Measurements from ENCODE around the gene KPTN. TPM values are rescaled to one million over a fixed set of nuclear protein-coding genes. Genes with fewer than 3 reads are reported as not detected.

Gene KPTN
- total and polyA plus RNA-seq, 5 donors = 6.4 to 9.9 (median 8.1) TPM

- Histone ChIP-seq H3K4me3 (ENCODE audit: low read length) (no peak overlapping the region), H3K27ac (ENCODE audit: low read length) (no peak overlapping the region), H3K9me3 (ENCODE audit: control insufficient read depth, low read length) (no peaks in the 10 kb centered on the region), H3K4me1 (ENCODE audit: control insufficient read depth, insufficient read depth, low read length) (no peaks in the 10 kb centered on the region), H3K27me3 (ENCODE audit: control insufficient read depth, insufficient read depth) (no peaks in the 10 kb centered on the region)
- DNase-seq = peak in 1 of 3 donors; percentile 26
- intact Hi-C loops (cut with DNase I) = no loop called here
- ATAC-seq = no peak
- WGBS = 86% methylated on average over 16 of the region's 16 CpGs
Observed at GRCh38 chr19:47480658-47481057, 3.4 kb downstream of the KPTN start.

DNA sequence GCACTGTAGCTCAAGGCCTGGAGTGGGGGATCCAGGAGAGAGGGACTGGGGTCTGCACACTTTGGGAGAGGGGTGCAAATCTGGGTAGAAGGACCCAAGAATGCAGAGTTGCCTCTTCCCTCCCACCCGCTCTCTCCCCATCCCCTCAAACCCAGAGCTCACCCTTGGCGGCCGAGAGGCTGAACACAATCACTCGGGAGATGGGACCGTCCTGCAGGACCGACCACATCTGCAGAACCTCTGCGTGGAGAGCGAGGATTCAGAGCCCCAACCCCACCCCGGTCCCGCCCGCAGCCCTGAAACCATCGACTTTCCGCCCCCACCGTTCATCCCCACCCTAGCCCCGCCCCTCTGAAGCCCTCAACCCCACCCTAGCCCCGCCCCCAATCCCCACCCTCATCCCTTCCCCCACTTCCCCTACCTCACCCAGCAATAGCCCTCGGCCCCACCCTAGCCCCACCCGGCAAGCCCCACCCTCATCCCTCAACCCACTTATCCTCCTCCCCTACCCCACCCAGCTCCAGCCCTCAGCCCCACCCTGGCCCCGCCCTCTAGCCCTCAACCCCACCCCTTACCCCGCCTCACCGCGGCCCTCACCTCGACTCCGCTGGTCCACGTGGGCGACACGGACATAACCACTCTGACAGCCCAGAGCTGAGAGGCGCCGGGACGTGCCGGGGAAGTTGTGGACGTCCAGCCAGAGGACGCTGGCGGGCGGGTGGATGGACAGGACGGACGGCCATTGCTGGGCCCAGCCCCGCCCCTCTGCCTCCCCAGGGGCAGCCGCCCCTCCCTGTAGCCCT lies 4.1 kb downstream of the KPTN start:
- 10% methylated on average over 39 of the region's 39 CpGs for WGBS
- no peaks in the 10 kb centered on the region for H3K4me1 ChIP-seq (ENCODE audit: control insufficient read depth, insufficient read depth, low read length)
- peak; percentile 17 to 22 for ATAC-seq

GRCh38 chr19:47476438-47476972 lies 7.5 kb downstream of the KPTN start:
- H3K9me3 ChIP-seq (ENCODE audit: control insufficient read depth, low read length) = no peaks in the 10 kb centered on the region
- H3K4me1 ChIP-seq (ENCODE audit: control insufficient read depth, insufficient read depth, low read length) = no peaks in the 10 kb centered on the region
- DNase-seq (no peak), ATAC-seq (no peak)
- H3K27me3 ChIP-seq (ENCODE audit: control insufficient read depth, insufficient read depth) = no peaks in the 10 kb centered on the region
- intact Hi-C loops (cut with DNase I) = no loop called here
- H3K27ac ChIP-seq (ENCODE audit: low read length) = no peak overlapping the region
- WGBS = 84% methylated on average over 17 of the region's 17 CpGs
- H3K4me3 ChIP-seq (ENCODE audit: low read length) = no peak overlapping the region

More for the DNA sequence above, 4.1 kb downstream of the KPTN start:
- H3K27ac ChIP-seq (ENCODE audit: low read length) = no peak overlapping the region
- no peak overlapping the region for H3K4me3 ChIP-seq (ENCODE audit: low read length)
- peak in 2 of 3 donors; percentile 71 to 75 for DNase-seq
- H3K9me3 ChIP-seq (ENCODE audit: control insufficient read depth, low read length) = no peaks in the 10 kb centered on the region
- no peaks in the 10 kb centered on the region for H3K27me3 ChIP-seq (ENCODE audit: control insufficient read depth, insufficient read depth)
- intact Hi-C loops (cut with DNase I) = no loop called here

GRCh38 chr19:47475465-47475864 lies 8.6 kb downstream of the KPTN start:
- no peaks in the 10 kb centered on the region for H3K27me3 ChIP-seq (ENCODE audit: control insufficient read depth, insufficient read depth)
- intact Hi-C loops (cut with DNase I) = no loop called here
- H3K4me3 ChIP-seq (ENCODE audit: low read length) = no peak overlapping the region
- no peak for DNase-seq
- H3K4me1 ChIP-seq (ENCODE audit: control insufficient read depth, insufficient read depth, low read length) = no peaks in the 10 kb centered on the region
- H3K27ac ChIP-seq (ENCODE audit: low read length) = no peak overlapping the region
- no peak for ATAC-seq
- 80% methylated on average over 9 of the region's 9 CpGs for WGBS
- no peaks in the 10 kb centered on the region for H3K9me3 ChIP-seq (ENCODE audit: control insufficient read depth, low read length)

- no peak for DNase-seq
Observed at GRCh38 chr19:47473336-47473735, 10.7 kb downstream of the KPTN start.

GRCh38 chr19:47471733-47472457 lies 12.1 kb downstream of the KPTN start, which contains the start of gene SLC8A2:
SLC8A2 (minus strand) TSS chr19:47471893; CDS start chr19:47466403, 5,490 bp downstream.
- no peak within 1 kb of the TSS for H3K4me3 ChIP-seq (ENCODE audit: low read length)
- H3K9me3 ChIP-seq (ENCODE audit: control insufficient read depth, low read length) = no peaks in the 10 kb centered on the region
- H3K27ac ChIP-seq (ENCODE audit: low read length) = no peak within 1 kb of the TSS
- 4% methylated on average over 29 of the region's 29 CpGs for WGBS
- intact Hi-C loops (cut with DNase I) = no loop called here
- H3K27me3 ChIP-seq (ENCODE audit: control insufficient read depth, insufficient read depth) = no peaks in the 10 kb centered on the region
- H3K4me1 ChIP-seq (ENCODE audit: control insufficient read depth, insufficient read depth, low read length) = no peaks in the 10 kb centered on the region
- DNase-seq (peak; percentile 69 to 91 (median 85)), ATAC-seq (peak; percentile 51 to 54)

More at GRCh38 chr19:47473336-47473735, 10.7 kb downstream of the KPTN start:
- no peak overlapping the region for H3K4me3 ChIP-seq (ENCODE audit: low read length)
- no peak overlapping the region for H3K27ac ChIP-seq (ENCODE audit: low read length)
- H3K27me3 ChIP-seq (ENCODE audit: control insufficient read depth, insufficient read depth) = no peaks in the 10 kb centered on the region
- intact Hi-C loops (cut with DNase I) = no loop called here
- H3K4me1 ChIP-seq (ENCODE audit: control insufficient read depth, insufficient read depth, low read length) = no peaks in the 10 kb centered on the region
- ATAC-seq = peak in 1 of 2 donors; percentile 8
- H3K9me3 ChIP-seq (ENCODE audit: control insufficient read depth, low read length) = no peaks in the 10 kb centered on the region
- 69% methylated on average over 10 of the region's 10 CpGs for WGBS

GRCh38 chr19:47471381-47471732 lies 12.7 kb downstream of the KPTN start:
- WGBS = 3% methylated on average over 16 of the region's 16 CpGs
- H3K9me3 ChIP-seq (ENCODE audit: control insufficient read depth, low read length) = no peaks in the 10 kb centered on the region
- DNase-seq (no peak), ATAC-seq (peak in 1 of 2 donors; percentile 11)
- no peaks in the 10 kb centered on the region for H3K27me3 ChIP-seq (ENCODE audit: control insufficient read depth, insufficient read depth)
- no peaks in the 10 kb centered on the region for H3K4me1 ChIP-seq (ENCODE audit: control insufficient read depth, insufficient read depth, low read length)
- H3K27ac ChIP-seq (ENCODE audit: low read length) = no peak overlapping the region
- intact Hi-C loops (cut with DNase I) = no loop called here
- no peak overlapping the region for H3K4me3 ChIP-seq (ENCODE audit: low read length)

DNA sequence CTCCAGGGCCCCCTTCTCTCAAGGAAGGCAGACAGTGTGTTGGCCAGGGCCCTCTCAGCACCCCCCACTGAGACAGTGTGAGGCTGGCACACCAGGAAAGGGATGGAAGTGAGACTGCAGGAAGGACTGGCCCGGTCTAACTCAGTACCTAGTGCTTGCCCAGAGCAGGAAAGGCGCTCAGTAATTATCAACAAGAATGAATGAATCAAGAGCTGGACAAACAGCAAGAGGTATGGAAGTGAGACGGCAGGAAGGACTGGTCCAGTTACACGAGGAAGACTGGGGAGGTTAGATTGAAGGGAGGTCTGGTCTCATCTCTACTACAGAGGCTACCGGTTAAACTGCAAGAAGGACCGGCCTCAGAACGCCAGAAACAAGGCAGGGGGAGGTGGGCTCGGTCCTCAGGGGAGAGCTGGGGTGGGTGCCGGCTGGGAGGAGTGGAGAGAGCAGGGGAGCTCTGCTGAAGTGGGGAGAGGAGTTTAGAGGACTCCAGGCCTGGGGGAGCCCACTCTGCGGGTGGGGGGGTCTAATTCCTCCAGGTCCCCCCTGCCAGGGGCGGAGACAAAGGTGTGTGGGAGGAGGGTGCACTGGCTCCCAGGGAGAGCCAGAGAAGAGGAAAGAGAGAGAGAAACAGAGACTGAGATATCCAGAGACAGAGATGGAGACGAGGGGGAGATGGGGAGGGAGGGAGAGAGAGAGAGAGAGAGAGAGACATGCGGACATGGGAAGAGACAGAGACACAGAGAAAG lies 13.4 kb downstream of the KPTN start:
- Histone ChIP-seq H3K4me1 (ENCODE audit: control insufficient read depth, insufficient read depth, low read length) (no peaks in the 10 kb centered on the region), H3K9me3 (ENCODE audit: control insufficient read depth, low read length) (no peaks in the 10 kb centered on the region), H3K4me3 (ENCODE audit: low read length) (no peak overlapping the region), H3K27ac (ENCODE audit: low read length) (no peak overlapping the region), H3K27me3 (ENCODE audit: control insufficient read depth, insufficient read depth) (no peaks in the 10 kb centered on the region)
- 28% methylated on average over 13 of the region's 13 CpGs for WGBS
- DNase-seq (no peak), ATAC-seq (no peak)
- intact Hi-C loops (cut with DNase I) = no loop called here

DNA sequence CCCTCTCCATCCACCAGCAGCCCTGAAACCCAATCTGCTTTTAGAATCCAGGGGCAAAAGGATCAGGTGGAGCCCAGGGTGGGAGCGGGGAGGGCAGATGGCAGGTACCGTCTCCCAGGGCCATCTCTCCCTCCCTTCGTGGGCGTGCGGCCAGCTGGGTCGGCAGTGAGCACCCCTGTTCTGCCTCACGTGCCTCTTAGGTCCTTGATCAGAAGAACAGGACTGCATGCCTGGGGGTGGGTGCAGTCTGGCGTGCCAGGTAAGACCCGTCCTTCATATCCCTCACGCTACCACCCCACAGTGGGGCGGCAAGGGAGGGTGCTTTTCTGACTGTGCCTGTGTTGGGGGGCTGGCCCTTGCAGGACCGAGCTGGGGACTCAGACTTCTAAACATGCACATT lies 14.3 kb downstream of the KPTN start:
- Histone ChIP-seq H3K27ac (ENCODE audit: low read length) (no peak overlapping the region), H3K27me3 (ENCODE audit: control insufficient read depth, insufficient read depth) (no peaks in the 10 kb centered on the region), H3K4me3 (ENCODE audit: low read length) (no peak overlapping the region), H3K9me3 (ENCODE audit: control insufficient read depth, low read length) (no peaks in the 10 kb centered on the region), H3K4me1 (ENCODE audit: control insufficient read depth, insufficient read depth, low read length) (no peaks in the 10 kb centered on the region)
- DNase-seq (no peak), ATAC-seq (no peak)
- intact Hi-C loops (cut with DNase I) = no loop called here
- WGBS = 20% methylated on average over 12 of the region's 12 CpGs

GRCh38 chr19:47469363-47469700 lies 14.7 kb downstream of the KPTN start:
- DNase-seq (no peak), ATAC-seq (no peak)
- WGBS = 19% methylated on average over 6 of the region's 6 CpGs
- Histone ChIP-seq H3K4me3 (ENCODE audit: low read length) (no peak overlapping the region), H3K27me3 (ENCODE audit: control insufficient read depth, insufficient read depth) (no peaks in the 10 kb centered on the region), H3K27ac (ENCODE audit: low read length) (no peak overlapping the region), H3K4me1 (ENCODE audit: control insufficient read depth, insufficient read depth, low read length) (no peaks in the 10 kb centered on the region), H3K9me3 (ENCODE audit: control insufficient read depth, low read length) (no peaks in the 10 kb centered on the region)
- intact Hi-C loops (cut with DNase I) = no loop called here

GRCh38 chr19:47467914-47468313 lies 16.1 kb downstream of the KPTN start:
- Histone ChIP-seq H3K9me3 (ENCODE audit: control insufficient read depth, low read length) (no peaks in the 10 kb centered on the region), H3K27ac (ENCODE audit: low read length) (no peak overlapping the region), H3K27me3 (ENCODE audit: control insufficient read depth, insufficient read depth) (no peaks in the 10 kb centered on the region), H3K4me3 (ENCODE audit: low read length) (no peak overlapping the region), H3K4me1 (ENCODE audit: control insufficient read depth, insufficient read depth, low read length) (no peaks in the 10 kb centered on the region)
- 46% methylated on average over 9 of the region's 9 CpGs for WGBS
- DNase-seq (no peak), ATAC-seq (no peak)
- intact Hi-C loops (cut with DNase I) = no loop called here

Measured in right cardiac atrium (tissue), 5 donors.